NCI-H128 (cell line): Measurements from ENCODE around the gene DROSHA.
"Not testable (repeated sequence)": the region's sequence is repeated elsewhere in the genome, so short reads cannot be mapped to it uniquely, and the experiment has no call there.

Source experiments
- DNase-seq: peaks from one replicate; lab custom pipeline; 2025; ENCODE audit not compliant: unreplicated experiment; lab: John Stamatoyannopoulos, UW

Gene DROSHA

DNA sequence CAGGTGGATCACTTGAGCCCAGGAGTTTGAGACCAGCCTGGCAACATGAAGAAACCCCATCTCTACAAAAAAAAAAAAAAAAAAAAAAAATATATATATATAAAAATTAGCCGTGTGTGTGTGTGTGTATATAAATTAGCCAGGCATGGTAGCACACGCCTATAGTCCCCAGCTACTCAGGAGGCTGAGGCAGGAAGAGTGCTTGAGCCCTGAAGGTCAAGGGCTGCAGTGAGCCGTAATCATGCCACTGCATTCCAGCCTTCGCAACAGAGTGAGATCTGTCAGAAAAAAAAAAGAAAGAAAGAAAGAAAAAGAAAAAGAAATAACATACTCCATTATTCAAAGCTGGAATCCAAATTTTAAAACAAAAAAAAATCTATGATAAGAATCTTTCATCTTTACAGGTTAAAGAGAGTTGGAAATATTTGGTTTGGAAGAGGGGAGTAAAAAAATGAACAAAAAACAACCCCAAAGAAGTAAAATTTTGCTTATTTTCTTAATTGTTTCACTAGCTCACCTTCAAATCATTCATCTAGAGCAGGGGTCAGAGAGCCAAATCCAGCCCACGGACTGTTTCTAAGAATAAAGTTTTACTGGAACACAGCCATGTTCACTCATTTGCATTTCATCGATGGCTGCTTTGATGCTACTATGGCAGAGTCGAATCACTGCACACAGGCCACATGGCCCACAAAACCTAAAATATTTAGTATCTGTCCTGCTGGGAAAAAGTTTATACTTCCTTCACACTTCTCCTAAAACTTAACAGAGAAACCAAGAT is 109.9 kb downstream of the DROSHA start:
- no peak for DNase-seq

- no peak for DNase-seq
Observed at GRCh38 chr5:31417512-31417911, 114.4 kb downstream of the DROSHA start.

DNA sequence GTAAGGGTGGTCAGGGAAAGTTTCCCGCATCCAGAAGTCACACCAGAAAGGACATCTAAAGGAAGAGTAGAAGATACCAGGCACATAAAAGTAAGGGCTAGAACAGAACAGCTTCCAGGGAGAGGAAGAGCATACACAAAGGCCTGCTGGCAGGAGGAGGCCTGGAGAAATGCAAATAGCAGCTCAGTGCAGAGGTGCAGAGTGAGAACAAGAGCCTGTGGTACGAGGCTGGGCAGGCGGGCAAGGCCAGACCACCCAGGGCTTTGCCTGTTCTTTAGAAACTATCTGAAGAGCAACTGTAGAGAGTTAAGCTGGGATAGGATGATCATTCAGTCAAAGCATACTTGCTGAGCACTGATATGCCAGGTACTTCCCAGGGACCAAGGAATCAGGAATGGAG is 115.3 kb downstream of the DROSHA start:
- no peak for DNase-seq

DNA sequence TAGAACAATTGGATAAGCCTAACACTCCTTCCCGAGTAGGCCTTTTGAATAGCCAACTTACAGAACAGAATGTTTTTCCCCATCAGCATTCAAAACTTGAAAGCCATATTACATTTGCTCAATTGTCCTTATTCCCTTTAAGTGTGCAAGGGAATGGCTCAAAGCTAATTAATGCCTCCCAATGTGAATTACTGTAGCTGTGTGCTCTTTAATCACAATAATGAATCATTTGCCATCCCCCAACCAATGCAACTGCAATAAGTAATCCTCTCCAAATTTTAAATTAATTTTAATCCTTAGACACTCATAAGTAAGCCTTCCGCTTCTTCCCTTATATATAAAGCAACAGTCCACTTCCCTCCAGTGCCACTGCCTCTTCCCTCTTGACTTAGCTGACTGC is 115.9 kb downstream of the DROSHA start:
- no peak for DNase-seq

GRCh38 chr5:31415009-31415923 is 116.6 kb downstream of the DROSHA start:
- no peak for DNase-seq

DNA sequence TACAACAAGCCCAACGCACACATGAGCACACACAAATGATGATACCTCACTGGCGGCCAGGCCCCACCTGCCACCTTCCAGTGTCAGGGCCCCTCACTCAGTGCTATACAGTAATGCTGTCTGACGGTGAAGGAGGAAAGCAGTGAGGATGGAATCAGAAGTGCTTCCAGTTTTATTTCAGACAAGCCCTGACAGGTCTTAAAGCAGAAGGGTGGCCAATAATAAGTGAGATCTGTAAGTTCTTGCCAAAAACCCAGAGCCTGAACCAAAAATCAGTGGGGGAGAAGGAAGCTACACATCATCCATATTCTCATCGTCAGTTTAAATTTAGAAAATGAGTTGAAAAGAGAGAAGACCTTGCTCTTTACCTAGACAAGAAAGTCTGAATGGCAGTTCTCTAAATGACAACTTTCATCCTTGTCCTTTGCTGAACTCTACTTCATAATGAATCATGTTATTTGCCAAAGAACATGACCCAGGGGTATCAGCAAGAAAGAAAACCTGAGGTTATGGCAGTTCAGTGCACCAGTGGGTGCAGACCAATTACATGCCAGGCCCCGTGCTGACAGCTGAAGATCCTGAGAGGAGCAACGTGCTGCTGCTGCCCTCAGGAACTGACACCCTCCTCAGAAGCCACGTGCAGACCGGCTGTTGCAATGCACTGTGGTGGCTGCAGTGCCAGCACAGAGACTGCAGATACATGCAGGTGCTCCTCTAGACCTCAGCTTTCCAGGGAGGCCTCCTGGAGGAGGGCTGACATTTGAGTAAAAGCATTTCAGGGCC is 118.7 kb downstream of the DROSHA start:
- DNase-seq, result no peak

DNA sequence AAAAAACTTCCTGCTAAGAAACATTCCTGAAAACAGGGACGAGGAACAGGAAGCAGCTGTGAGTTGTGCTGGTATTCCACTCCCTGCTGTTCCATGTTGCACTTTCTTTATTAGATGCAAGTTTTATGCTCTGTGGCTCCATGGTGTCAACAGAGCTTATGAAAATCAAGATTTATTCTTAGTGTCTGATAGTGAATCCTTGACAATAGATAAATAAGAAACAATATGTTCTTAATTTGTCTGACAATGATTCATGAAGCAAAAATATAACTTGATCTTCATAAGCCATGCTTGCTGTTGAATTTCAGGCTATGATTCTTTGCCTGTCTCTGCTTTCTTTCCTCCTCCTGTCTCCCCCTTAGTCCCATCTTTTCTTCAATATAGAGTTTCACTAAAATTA is 119.6 kb downstream of the DROSHA start:
- DNase-seq, result no peak

- no peak for DNase-seq
Observed at GRCh38 chr5:31410089-31410488, 121.8 kb downstream of the DROSHA start.

GRCh38 chr5:31408814-31409213 is 123.1 kb downstream of the DROSHA start:
- no peak for DNase-seq

- DNase-seq, result no peak
Observed at GRCh38 chr5:31407921-31408693, 123.8 kb downstream of the DROSHA start.

GRCh38 chr5:31404325-31404724 is 127.6 kb downstream of the DROSHA start:
- DNase-seq, result no peak

- no peak for DNase-seq
Observed at GRCh38 chr5:31401691-31402090, 130.2 kb downstream of the DROSHA start.

DNA sequence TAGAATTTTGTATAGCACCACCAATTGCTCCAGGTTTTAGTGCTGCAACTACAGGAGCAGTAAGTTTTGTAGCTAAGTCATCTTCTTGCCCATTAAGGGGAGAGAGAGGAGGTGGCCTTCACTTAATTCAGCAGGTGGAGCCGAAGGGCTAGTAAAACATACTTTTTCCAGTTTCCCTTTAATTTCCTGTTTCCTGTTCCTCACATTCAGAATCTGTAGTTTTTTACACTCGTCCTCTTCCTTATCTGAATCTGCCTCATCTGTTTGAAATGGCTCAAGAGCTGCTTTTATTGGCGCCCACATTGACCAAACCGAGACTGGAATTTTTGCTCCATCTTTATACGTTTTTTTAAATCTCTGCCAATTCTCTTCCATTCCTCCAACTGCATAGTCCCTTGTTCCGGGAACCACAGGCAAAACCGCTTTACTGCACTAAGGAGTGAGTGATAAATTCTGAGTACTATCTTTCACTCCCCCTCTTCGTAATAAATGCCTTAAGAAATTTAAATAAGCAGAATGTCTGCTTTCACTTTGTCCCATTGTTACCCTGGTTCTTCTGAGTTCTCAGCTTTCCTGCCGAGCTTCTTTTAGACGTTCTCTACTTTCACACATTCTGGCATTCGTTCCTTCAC is 133.9 kb downstream of the DROSHA start:
- no peak for DNase-seq

DNA sequence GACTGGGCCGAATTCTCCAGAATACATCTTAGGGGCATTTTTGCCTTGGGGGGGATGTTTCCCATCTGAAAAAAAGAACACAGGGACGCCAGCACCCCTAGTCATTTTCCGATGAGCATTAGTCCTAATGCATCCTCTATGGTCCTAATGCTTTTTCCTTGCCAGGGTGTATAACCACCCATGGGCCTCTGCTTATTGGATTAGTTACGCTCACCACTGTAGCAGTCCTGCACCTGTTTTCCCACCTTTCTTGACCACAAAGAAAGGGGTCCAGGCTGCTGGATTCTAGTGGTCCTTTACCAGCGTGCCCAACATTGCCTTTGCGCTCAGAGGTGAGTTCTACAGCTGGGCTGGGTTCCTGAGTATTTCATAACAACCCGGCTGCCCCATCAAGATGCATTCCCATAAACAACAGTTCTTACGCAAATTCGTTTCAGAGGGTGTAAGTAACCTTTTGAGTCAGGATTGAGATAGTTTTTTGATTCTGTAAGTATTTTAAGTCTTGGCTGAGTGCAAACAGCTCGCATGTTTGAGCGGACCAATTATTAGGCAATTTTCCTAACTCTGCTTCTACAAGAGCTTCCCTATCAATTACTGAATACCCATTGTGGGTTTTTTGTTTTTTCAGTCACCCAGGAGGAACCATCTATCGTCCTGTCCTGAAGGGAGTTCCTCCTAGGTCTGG is 135.1 kb downstream of the DROSHA start:
- DNase-seq, result no peak

DNA sequence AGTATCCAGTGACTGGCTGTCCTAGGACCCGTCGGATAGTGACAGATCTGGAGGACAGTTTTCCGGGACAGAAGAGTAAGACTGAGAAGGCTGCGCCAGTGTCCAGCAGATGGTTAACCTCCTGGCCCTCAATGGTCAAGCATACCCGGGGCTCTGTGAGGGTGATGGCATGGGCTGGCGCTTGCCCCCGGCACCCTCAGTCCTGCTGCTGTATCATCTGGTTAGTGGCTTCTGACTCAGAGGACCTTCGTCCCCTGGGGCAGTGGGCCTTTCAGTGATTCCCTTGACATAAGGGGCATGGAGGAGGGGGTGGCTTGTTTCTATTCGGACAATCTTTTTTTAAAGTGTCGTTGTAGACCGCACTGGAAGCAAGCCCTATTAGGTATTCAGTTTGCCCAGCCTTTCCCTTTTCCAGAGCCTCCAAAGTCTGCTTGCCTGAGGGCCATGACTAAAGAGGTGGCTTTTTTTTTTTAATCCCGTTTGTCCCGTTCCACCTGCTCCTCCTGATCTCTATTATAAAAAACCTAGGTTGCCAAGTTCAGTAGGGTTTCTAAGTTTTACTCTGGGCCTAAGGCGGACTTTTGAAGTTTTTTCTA is 136.3 kb downstream of the DROSHA start:
- not testable (repeated sequence) for DNase-seq

DNA sequence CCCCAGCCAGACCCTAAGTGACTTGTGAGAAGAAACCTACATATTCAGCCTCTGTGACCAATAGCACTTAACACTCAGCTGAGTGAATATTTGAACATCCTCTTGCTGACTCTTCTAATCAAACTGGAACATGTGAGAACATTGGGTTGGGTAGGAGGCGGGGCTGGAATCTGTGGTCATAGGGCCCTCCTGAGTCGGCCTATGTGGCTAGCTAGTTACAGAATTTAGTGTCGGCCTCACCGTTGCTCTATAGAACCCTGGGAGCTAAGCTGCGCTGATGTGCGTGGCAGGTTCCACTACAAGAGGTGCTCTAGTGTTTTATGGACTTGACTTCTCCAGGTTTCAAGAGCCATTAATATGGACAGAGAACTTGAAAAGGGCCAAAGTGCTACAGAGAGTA is 138.8 kb downstream of the DROSHA start:
- DNase-seq, result no peak

- no peak for DNase-seq
Observed at GRCh38 chr5:31392061-31392460, 139.8 kb downstream of the DROSHA start.

DNA sequence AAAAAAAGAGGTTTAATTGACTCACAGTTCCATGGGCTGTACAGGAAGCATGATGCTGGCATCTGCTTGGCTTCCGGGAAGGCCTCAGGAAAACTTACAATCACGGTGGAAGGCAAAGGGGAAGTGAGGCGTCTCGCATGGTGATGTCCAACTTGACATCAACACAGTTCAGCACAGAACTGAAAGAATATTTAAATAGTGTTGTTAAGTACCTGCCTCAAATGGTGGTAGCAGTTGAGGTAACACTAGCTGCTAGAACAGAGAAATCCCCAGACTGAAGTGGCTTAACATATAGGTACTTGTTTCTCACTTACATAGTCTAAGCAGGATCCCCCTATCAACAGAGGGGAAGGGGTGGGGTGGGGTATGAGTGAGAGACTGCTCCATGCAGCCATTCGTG is 141.6 kb downstream of the DROSHA start:
- DNase-seq, result no peak
